ENCODE measurements around the gene OMA1.
"Not testable (repeated sequence)": the region's sequence is repeated elsewhere in the genome, so short reads cannot be mapped to it uniquely, and the experiment has no call there.

OMA1 gene

DNA sequence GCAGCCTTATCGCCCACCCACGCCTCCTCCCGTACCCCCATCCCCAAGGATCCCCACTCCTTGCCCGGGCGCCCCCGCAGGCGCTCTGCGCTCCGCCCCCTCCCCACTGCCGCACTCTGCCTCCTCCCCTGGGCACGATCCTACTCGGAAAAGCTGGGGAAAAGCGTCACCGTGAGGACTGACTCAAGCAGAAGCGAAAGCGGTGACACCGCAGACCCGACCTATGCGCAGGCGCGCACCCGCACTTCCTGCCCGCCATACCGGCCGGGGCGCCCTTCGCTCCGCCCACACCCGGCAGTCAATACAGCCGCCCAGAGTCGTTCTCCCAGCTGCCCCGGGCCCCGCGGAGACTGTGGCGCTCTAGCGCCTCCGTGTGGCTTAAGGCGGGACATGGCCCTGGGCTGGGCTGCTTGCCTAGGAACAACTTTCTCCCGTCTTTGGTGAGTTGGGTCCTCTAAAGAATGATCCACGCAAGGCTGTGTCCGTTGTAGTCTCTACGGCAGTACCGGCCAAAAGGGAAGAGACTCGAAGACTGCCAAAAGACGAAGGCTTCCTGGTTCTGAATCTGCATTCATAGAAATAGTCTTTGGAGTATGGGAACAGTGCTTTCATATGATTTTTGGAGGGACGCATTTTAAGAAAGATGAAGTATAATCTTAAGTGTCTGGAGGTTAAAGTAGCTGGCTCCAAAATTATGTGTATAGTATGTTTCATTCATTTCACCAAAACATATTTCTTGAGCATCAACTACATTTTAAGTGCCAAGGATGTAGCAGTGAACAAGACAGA lies at the start of gene OMA1:
Gene OMA1 (minus strand): TSS at position 207 of the 789 bp plus-strand sequence. CDS start 7,432 bp downstream, outside the sequence.
- peak; percentile 96 for DNase-seq

DNA sequence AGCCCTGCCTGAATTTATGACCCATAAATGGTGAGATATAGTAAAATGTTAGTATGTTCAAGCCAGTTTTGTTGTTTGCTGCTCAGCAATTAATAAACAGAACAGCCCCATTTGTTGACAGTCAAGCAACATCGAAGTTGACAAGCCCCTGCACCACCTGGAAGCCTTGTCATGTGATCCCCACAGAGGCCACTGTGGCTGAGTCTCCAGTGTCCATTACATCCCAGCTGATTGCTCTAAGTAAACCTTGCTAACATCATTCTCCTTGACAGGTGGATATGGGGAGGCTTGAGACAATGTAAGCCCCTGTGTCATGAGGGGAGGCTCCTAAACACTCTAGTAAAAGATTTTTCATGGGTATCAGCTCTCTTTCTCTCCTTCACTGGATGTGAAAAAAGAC lies 48.0 kb upstream of the OMA1 start:
- DNase-seq = no peak

DNA sequence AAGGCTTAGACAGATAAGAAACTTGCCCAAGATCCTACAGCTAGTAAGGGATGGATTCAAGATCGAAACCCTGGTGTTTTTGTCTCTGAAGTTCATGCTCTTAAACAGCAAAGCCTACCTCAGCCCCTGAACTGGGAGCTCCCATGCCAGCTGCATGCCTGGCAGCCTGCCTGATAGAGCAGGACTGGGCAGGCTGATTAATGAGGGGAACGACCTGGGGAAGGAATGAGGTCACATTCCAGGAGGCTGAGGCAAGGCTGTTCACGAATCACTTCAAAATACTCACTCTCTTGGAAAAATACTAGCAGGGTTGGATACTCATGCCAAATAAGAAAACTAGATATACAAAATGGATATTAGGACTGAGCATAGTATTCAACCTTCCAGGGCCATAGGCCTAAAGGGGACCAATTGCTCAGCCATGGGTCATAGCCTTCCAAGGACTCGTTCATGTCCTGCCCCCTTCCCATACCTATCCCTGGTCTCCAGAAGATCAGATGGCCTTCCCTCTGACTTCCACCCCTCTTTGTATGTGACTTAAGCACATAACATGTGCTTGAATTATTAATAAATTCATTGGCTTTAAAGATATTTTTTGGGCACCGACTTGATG lies 46.1 kb upstream of the OMA1 start:
- DNase-seq = peak; percentile 98

DNA sequence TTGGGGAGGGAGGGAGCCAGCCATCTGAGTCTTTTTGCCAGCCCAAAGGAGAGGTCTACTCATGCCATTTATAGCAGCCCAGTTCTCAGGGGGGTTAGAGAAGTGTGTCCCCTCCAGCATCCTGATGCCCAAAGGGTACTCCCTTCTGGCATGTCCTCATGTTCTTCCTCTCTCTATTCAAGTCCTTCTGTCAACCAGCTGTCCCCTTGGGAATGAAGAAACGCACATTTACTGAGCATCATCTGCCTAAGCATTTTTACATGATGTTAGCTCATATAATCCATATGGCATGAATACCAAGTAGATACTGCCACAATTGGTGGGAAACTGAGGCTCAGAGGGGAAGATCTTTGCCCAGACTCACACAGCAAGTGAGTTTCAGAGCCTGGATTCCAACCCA lies 45.3 kb upstream of the OMA1 start:
- no peak for DNase-seq

DNA sequence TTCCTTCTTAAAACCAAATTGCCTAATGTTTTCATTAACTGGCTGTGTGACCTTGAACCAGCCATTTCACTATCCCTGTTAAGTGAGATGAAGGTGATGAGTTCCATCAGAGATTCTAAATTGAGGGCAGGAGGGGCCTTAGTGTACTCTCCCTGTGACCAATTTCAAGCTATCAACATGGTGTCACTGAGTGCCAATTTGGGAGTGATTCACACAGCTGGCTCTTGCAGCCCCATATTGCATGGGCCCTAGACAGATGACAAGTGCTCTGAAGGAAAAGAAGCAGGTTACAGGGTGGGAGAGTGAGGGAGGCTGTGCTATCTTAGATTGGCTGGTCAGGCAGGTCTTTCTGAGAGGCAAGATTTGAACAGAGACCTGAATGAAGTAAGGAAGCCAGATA lies 43.5 kb upstream of the OMA1 start:
- no peak for DNase-seq

DNA sequence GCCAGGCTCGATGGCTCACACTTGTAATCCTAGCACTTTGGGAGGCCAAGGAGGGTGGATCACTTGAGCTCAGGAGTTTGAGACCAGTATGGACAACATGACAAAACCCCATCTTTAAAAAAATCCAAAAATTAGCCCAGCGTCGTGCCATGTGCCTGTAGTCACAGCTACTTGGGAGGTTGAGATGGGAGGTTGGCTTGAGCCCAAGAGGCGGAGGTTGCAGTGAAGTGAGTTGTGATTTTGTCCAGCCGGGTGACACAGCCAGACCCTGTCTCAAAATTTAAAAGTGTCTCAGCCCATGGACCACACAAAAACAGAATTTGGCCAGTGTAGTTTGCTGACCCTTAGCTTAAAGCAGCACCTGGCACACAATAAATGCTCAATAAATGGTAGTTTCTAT lies 41.9 kb upstream of the OMA1 start:
- no peak for DNase-seq

DNA sequence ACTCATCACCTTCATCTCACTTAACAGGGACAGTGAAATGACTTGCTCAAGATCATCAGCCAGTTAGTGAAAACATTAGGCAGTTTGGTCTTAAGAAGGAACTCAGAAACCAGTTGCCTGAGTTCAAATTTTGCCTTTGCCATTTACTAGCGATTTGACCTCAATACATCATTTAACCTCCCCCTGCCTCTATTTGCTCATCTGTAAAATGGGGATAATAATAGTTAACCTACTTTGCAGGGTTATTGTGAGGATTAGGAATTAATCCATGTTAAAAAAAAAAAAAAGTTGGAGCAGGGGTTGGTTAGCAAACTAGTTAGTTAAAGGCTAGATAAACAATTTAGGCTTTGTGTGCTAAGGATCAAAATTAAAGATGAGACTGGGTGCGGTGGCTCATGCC lies 41.1 kb upstream of the OMA1 start:
- DNase-seq = no peak

DNA sequence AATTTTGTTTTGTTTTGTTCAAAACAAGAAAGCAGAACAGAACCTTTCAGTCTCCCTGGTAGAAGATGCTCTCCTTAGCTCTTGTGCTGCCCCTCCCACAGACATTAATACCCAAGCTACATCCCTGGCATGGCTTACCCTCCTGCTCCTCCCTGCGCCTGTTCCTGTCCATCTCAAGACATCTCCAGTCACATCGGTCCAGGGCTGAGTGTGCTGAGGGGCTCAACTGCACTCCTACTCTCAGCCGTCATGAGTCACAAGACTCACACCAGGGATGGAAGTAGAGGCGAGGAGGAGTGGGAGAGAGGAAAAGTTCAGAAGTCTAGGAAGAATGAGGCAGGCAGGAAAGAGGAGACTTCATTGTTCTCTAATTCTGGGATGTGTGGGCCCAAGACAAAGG lies 39.7 kb upstream of the OMA1 start:
- DNase-seq = peak; percentile 18

DNA sequence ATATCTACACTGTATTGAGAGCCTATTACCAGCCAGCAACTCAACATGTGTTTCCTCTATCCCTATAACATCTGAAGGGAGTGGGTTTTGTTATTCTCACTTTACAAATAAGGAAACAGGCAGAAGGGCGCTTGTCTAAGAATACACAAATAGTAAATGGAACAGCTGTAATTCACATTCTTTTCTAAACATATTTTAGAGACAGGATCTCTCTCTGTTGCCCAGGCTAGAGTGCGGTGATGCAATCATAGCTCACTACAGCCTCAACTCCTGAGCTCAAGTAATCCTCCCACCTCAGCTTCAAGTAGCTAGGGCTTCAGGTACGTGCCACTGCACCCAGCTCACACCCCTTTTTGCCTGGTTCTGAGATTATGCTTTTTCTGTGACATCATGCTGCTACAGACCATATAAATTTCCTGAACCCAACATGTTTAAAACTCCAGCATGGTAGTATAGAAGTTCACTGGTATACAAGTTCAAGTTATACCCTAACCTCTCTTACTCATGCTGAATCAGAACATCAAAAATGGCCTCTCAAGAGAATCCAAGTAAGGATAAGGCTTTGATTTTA lies 39.1 kb upstream of the OMA1 start:
- DNase-seq = peak; percentile 39

DNA sequence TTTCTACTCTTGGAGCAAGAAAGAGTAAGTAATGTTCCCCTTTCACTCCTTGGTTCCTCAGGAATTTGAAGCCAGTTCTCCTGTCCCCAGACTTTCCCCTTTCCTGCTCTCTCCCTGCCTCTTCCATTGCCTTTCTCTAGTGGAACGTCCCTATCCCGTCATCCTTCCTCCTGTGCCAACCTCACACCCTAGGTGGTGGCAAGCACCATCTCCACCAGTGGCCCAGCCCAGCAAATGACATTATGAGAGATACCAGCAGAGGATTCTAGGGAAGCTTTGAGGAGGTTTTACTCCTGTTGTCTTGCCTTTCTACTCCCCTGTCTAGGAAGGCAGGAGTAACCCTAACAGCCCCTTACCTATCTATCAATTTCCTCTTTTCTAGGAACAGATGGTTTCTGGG lies 38.6 kb upstream of the OMA1 start:
- DNase-seq = no peak

DNA sequence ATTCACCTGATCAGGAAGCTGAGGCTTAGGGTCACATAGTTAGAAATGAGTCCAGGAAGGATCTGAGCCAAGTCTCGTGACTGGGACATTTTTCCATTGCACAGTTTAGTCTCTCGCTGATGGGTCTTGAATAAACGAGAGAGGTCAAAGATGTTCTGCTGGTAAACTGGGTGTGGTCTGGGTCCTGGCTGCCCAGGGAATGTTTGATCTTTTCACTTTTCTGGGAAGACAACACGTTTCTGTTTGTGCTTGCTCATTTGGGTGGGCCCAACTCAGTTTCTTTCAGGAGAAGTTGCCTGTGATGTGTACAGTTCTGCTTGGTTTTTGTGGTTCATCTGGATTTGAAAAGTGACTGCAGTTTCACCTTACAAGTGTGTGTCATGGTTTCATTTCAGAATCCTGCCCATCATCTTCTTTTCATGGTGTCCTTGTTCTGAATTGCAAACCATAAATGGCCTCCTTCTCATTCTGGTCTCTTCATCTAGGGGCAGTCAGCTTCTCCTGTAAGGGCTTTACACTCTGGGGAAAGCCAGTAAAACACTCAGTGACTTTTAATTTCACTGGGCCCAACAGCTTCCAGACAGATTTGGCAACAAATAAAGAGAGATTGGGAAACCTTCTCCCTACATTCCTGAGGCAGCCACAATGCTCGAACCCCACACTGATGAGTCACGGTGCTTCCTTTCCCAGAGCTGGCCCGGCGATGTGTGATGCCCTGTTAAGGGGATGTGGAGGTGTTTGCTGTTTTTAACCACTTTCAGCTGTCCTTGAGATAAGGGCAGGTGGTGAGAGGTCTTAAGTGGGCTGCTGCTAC lies 37.8 kb upstream of the OMA1 start:
- DNase-seq = peak; percentile 98

DNA sequence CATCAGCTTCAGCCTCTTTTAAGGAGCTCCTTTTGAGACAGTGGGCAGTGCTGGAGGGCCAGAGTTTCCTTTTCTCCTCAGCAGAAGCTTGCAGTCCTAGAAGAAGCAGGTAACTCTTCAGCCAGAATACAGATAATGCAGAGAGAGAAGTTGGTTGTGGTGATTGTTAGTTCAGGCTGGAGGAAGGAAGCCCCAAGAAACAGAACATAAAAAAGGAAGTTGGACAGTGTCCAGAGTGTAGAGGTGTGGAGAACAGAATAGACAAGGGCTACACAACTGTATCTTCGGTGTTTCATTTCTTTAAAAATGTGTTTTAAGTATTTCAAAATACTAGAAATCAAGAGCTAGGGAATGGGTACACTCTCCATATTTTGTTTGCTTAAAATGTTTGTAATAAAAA lies 37.0 kb upstream of the OMA1 start:
- DNase-seq = peak; percentile 21

DNA sequence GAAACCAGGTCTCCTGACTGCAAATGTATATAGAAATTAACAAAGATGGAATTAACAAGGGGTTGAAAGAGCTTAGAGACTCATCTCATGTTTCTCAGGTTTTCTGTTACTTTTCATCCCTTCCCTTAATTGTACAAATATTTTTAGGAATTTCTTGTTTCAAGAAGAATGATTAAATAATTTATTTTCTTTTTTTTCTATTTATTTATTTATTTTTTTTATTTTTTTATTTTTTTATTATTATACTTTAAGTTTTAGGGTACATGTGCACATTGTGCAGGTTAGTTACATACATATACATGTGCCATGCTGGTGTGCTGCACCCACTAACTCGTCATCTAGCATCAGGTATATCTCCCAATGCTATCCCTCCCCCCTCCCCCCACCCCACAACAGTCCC lies 35.6 kb upstream of the OMA1 start:
- DNase-seq = not testable (repeated sequence)

DNA sequence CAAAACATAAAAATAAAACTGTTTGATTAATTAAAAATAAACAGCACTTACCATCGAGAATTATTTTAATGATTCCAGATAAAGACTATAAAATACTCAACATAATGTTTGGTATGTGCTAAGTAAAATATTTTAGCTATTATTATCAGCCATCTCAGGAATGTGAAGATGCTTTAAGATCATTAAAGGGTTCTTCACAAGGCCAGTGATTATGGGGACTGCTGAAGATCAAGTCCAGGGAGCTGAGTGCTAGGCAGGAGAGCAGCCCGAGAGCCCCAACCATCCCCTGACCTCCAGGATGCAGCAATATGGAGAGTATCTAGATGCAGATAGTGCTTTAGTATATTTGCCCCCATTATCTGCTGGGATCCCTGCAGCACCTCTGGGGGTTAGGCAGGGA lies 35.1 kb upstream of the OMA1 start:
- DNase-seq = peak; percentile 19

DNA sequence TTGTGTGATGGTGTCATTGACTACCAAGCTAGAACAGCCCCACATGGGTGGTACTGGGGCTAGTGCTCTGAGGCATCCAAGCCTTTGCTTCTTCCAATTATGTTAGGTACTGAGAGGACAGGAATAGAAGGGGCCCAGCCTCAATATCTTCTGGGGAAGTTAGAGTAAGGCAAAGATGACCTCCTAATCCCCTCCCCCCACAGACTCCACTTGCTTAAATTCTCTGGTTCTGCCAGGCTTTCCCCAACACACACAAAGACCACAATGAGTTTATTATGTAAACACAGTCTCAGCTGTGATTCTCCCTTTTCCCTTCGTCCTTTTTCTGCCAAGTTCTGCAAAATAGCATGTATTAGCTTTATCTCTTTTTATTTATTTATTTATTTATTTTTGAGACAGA lies 33.7 kb upstream of the OMA1 start:
- no peak for DNase-seq

DNA sequence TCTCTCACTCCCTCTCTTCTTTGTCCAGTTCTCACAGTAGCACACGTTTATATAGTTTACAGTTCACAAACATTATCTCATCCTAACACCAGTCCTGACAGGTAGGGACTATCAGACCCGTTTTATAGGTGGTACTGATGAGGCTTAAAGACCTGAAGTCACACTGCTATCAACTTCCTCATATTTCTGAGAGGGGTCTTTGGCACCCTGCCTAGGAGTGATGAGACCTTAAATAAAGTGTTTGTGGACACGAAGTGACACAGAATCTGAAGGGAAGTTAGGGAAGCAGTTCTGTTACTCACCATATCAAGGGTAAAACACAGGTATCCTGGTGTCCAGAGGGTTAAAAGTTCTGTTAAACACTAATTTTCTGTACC lies 31.1 kb upstream of the OMA1 start:
- DNase-seq = no peak

DNA sequence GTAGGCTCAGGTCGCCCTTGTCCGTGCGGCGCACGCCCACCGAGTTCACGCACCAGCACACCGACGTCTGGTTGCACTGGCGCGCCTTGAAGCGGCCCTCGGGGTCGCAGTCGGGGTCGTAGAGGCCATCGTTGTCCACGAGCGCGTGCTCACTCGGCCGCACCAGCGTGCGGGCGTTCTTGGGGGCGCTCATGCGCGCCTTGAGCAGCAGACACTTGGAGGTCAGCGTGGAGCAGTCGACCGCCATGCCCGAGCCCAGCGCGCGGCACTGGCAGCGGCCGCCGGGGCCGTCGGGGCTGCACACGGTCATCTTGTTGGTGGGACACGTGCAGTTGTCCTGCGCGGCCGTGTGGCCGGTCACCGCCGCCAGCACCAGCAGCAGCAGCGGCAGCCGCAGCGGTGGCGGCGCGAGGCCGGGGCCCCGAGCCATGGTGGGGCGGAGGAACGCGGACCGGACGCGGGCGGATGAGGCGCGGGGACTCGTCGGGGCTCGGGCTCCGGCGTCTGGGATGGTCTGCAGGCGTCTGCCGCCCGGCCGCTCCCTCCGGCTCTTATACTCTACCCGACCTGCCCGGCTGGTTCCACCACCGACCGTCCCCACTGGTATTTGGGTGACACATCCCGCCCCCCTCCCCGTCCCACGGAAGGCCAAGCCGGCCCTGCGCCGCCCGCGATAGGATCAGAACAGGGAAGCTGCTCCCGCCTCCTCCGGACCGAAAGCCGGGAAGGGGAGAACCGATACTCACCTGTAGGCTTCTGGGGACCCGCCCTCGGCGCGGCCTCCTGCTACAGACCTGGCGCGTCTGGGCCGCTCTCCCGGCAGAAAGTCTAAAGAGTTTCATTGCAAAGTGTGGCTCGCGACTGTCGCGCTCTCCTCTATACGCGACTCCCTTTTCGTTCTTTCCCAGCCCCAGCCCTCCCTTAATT lies 30.5 kb upstream of the OMA1 start, which contains the start of gene TACSTD2:
Gene TACSTD2 (minus strand): TSS at position 526 of the 927 bp plus-strand sequence. CDS start 96 bp downstream, at position 430.
- no peak for DNase-seq

DNA sequence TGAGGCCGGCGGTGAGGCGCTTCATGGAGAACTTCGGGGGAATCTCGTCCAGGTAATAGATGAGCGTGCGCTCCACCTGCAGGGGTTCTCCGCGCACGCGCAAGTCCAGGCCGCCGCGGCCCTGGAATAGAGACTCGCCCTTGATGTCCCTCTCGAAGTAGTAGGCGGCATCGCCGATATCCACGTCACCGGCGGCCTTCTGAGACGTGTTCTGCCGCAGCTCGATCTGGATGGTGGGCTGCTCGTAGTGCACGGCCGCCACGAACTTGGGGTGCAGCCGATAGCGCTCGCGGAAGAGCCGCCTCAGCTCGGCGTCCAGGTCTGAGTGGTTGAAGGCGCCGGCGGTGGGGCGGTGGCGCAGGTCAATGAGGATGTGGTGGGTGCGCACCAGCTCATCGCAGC lies 29.8 kb upstream of the OMA1 start:
- DNase-seq = no peak

DNA sequence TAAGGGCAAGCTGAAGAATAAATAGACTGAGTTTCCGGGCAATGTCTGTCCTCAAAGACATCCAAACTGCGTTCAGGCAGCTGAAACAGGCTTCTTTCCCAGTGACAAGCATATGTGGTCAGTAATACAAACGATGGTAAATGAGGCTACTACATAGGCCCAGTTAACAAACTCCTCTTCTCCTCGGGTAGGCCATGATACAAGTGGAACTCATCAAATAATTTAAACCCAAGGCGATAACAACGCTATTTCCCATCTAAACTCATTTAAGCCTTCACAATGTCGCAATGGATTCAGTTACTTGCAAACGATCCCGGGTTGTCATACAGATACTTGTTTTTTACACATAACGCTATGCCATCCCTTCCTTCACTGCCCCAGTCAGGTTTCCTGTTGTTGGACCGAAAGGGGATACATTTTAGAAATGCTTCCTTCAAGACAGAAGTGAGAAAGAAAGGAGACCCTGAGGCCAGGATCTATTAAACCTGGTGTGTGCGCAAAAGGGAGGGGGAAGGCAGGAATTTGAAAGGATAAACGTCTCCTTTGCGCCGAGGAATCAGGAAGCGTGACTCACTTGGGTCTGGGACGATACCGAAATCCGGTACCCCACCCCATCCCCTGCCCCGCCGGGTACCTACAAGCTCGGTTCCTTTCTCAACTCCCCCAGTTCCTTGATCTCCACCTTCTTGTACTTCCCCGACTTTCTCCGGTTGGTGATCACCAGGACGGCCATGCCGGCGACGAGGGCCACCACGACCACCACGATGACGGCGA lies 29.2 kb upstream of the OMA1 start:
- no peak for DNase-seq

DNA sequence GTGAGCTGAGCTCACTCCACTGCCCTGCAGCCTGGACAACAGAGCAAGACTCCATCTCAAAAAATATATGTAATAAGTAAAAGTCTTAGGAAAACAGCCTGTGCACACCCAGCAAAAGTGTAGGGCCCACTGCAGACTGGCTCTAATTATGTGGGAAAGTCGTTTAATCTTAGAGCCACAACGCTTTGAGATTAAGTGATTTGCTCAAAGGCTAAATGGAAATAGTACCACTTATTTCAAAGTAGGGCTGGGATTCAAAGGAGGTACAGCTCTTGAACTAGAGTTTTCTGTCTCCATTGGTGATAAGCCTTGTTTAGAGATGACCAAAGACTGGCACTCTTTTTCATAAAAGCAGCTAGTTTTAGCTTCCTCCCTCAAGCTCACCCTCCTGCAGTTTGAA lies 28.3 kb upstream of the OMA1 start:
- DNase-seq = no peak

Data from EL (cell line).